AG04450 (cell line): Measurements from ENCODE around the gene DUSP3. TPM values are rescaled to one million over a fixed set of nuclear protein-coding genes. Genes with fewer than 3 reads are reported as not detected.
A peak's percentile ranks its signal among the peaks of the same experiment; 100 is the strongest.

Experiments used
- CTCF ChIA-PET: fragments of 300-600, 350-600 bp; formaldehyde crosslinking; extraction: SDS; loops from one replicate; lab custom pipeline; 2022; ENCODE audit warnings: antibody characterized with exemption, inconsistent platforms; lab: Charles Lee
- POLR2A ChIA-PET: fragments of 350-600 bp; formaldehyde crosslinking; extraction: SDS; loops from one replicate; lab custom pipeline; 2021; ENCODE audit warnings: antibody characterized with exemption, inconsistent platforms; lab: Yijun Ruan, JAX
- DNase-seq: peaks from one replicate; pipeline ENCODE4 v3.0.0-alpha.2; 2011; ENCODE audit warnings: low read depth, low spot score
- H3K27ac ChIP-seq: one replicate; pipeline ENCODE4 v1.5.1; 2012; ENCODE audit warnings: low read depth, low read length, control low read depth
- H3K27me3 ChIP-seq: one replicate; pipeline ENCODE4 v1.6.0; 2012; ENCODE audit warnings: low read length; ENCODE audit not compliant: control insufficient read depth, insufficient read depth
- H3K4me3 ChIP-seq: 2 replicates; pipeline ENCODE4 v1.5.1; 2011; ENCODE audit warnings: mild to moderate bottlenecking, low read depth, low read length, control low read depth
- H3K9me3 ChIP-seq: 2 replicates; pipeline ENCODE4 v1.5.1; 2012; ENCODE audit warnings: low read length; ENCODE audit not compliant: control insufficient read depth, insufficient read depth
- polyA plus RNA-seq: library from polyadenylated mRNA; depleted of rRNA; stranded (reverse); fragments of >200 nt; gene quantifications from 2 replicates; pipeline ENCODE4 v1.2.3, GENCODE V29; 2011
- TF ChIP-seq, protein P1 (sequence below): IDR thresholded peaks from 2 replicates; pipeline ENCODE4 v1.5.1; 2011; ENCODE audit warnings: low read depth, low read length, control low read depth, inconsistent platforms

The DUSP3 gene
- polyA plus RNA-seq, 1 experiment = 45.9 TPM

DNA sequence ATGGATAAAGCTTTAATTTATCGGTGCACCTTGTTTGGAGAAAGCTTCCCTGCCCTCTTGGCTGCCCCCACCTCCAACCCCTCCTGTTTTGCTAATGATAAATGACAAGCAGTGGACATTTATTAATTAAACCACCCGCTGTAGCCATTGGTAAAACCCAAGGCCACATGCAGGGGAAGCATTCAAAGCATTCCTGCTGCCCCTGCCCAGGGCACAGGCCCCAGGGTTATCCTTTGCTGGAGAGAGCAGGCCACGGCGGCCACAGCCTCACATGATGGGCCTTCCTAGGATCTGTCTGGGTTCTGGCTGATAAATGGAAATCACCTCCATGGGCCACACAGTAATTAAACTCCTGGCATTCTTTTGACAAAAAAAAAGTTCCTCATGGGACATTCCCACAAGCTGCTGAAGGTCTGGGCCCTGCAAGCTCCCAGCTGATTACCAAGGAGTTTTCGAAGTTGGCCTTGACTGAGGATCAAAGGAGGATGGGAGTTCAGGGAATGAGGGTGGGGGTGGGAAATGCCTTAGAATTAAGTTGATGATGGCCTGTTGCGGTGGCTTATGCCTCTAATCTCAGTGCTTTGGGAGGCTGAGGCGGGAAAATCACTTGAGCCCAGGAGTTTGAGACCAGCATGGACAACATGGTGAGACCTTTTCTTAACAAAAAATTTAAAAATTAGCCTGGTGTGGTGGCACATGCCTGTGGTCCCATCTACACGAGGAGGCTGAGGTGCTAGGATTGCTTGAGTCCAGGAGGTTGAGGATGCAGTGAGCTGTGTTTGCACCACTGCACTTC, 55.7 kb downstream of the DUSP3 start:
- Histone ChIP-seq H3K9me3 (no peaks in the 10 kb centered on the region; the same call in 1 of the 2 replicates), H3K27ac (no peak overlapping the region), H3K4me3 (no peak overlapping the region), H3K27me3 (no peaks in the 10 kb centered on the region)
- ChIA-PET POLR2A (interaction anchor here (0.6 kb wide), 1 partner anchor 98 kb away, joined by 5 read pairs; no protein-coding TSS in a partner anchor), CTCF (interaction anchor here (1.0 kb wide), 1 partner anchor 28 kb away, joined by 4 read pairs; no protein-coding TSS in a partner anchor)
- DNase-seq = no peak
- TF ChIP-seq, protein P1, sequence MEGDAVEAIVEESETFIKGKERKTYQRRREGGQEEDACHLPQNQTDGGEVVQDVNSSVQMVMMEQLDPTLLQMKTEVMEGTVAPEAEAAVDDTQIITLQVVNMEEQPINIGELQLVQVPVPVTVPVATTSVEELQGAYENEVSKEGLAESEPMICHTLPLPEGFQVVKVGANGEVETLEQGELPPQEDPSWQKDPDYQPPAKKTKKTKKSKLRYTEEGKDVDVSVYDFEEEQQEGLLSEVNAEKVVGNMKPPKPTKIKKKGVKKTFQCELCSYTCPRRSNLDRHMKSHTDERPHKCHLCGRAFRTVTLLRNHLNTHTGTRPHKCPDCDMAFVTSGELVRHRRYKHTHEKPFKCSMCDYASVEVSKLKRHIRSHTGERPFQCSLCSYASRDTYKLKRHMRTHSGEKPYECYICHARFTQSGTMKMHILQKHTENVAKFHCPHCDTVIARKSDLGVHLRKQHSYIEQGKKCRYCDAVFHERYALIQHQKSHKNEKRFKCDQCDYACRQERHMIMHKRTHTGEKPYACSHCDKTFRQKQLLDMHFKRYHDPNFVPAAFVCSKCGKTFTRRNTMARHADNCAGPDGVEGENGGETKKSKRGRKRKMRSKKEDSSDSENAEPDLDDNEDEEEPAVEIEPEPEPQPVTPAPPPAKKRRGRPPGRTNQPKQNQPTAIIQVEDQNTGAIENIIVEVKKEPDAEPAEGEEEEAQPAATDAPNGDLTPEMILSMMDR = no peak

DNA sequence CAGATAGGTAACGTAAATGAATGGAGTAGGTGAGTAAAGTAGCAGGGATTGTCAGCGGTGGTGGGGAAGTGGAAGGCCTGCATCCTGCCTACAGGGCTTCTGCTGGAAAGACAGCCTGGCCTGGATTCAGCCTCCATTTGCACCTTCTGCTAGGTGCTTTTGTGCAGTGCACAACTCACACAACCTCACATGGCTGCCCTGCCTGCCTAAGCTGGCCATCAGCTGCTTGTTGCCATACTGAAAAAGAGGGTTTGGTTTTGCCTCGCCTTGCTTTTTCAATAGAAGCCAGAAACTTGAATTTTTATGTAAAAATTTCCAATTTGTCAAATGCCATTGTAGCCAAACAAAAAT, 56.5 kb downstream of the DUSP3 start:
- TF ChIP-seq, protein P1 = no peak
- DNase-seq = no peak
- POLR2A ChIA-PET = no interaction called here
- no peak overlapping the region for H3K27ac ChIP-seq
- no peaks in the 10 kb centered on the region for H3K27me3 ChIP-seq
- CTCF ChIA-PET = no interaction called here
- H3K4me3 ChIP-seq = no peak overlapping the region
- H3K9me3 ChIP-seq = no peaks in the 10 kb centered on the region; the same call in 1 of the 2 replicates

DNA sequence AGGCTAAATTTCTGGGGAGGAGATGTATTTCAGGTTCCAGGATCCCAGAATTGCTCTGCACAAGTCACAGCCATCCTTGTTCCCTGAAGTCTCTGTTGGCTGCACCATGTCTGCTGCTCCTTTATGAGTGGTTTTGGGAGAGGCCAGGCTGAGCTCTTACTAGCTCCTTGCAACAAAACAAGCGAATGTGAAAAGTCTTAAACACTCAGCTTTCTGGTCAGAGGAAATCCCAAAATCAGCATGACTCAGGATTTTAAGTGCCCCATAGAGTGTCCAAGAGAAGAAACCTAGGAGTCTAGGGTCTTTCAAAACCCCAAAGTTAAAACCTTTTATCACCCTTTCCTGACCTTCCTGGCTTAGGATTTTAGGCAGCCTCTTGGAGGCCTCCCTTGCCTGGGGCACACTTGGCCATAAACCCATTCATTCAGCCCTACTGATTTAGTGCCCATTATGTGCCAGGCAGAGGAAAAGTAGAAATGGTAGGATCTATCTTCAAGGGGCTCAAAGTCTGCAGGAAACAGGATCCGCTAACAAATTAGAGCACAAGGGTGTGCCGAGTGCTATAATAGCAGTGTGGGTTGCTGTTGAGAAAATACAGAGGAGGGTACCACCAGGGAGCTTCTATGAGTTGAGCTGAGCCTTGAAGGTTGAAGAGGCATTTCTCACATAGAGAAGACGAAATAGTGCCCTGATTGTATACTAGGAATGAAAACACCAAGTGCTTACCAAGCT, 57.1 kb downstream of the DUSP3 start:
- Histone ChIP-seq H3K27me3 (no peaks in the 10 kb centered on the region), H3K27ac (peak overlapping the region; percentile 57), H3K4me3 (no peak overlapping the region), H3K9me3 (no peaks in the 10 kb centered on the region; the same call in 1 of the 2 replicates)
- CTCF ChIA-PET = no interaction called here
- no peak for DNase-seq
- TF ChIP-seq, protein P1 = no peak
- POLR2A ChIA-PET = no interaction called here

DNA sequence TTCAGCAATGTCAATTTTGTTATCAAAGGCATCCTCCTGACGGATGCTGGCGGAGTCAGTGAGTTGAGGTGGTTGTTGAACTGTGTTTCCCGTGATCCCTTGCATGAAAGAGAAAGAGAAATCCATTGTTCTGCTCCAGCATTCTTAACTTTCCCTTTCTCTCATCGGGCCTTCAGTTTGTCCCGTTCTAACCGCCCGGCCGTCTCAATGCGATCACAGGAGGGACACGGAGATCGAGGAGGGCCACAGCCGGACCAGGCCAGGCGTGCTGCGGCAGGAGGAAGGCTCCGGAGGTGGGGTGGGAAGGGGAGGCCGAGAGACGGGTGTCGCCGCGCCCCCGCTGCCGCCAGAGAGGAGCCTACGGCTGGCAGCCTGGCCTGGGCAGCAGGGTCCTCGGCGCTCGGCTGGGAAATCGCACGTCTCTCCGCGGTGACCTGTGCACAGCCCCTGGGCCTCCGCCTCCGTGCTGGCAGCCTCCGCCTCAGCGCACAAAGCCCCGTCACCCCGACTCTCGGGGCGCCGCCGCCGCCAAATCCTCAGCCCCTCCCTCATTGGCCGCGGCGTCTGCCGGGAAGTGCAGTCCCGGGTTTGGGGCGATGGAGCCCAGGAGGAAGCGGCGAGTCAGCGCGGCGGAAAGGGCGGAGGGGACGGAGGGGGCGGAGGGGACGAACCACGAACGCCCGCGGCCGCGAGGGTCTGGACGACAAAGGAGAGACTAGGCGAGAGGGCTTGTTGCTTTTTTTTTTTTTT, 58.3 kb downstream of the DUSP3 start:
- ChIA-PET CTCF (no interaction called here), POLR2A (no interaction called here)
- H3K9me3 ChIP-seq = no peaks in the 10 kb centered on the region; the same call in 1 of the 2 replicates
- no peak for DNase-seq
- H3K27me3 ChIP-seq = no peaks in the 10 kb centered on the region
- no peak overlapping the region for H3K27ac ChIP-seq
- H3K4me3 ChIP-seq = peak overlapping the region; percentile 60
- TF ChIP-seq, protein P1 = no peak
